ENCODE results near the gene NRG2.

Gene NRG2

DNA sequence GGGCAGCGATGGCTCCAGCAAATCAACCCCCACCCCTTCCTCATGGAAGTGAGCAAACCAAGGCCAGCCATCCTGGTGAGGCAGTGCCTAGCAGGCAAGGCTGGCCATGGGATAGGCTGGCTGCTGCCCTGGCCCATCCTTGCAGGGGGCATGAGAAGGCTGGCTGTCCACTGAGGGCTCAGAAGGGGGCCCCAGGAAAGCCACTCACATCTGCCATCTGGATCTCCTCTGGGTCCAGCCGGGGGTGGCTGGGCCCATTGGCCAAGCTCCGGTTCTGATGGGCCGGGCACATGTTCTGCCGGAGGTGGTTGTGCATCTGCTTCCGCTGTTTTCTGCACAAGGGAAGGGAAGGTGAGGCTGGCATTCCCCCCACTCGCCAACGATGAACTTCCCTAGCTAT lies 190.4 kb downstream of the NRG2 start:
- DNase-seq = no peak

DNA sequence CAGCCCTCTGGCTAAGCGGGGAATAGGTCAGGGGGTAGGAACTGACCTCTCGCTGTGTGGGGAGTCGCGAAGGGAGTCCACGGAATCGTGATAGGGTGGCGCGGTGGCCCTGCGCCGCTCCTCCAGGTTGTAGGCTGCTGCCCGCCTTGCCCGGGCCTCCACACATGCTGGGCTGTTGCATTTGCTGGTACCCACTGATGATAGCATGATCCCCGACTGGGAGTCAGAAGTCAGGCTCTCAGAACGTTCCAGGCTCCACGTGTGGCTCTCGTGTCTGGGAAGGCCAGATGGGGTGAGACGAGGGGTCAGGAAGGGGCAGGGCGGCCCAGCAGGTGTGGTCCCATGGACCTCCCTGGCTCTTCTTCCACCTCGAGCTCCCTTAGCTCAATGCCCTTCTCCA lies 191.5 kb downstream of the NRG2 start:
- no peak for DNase-seq

DNA sequence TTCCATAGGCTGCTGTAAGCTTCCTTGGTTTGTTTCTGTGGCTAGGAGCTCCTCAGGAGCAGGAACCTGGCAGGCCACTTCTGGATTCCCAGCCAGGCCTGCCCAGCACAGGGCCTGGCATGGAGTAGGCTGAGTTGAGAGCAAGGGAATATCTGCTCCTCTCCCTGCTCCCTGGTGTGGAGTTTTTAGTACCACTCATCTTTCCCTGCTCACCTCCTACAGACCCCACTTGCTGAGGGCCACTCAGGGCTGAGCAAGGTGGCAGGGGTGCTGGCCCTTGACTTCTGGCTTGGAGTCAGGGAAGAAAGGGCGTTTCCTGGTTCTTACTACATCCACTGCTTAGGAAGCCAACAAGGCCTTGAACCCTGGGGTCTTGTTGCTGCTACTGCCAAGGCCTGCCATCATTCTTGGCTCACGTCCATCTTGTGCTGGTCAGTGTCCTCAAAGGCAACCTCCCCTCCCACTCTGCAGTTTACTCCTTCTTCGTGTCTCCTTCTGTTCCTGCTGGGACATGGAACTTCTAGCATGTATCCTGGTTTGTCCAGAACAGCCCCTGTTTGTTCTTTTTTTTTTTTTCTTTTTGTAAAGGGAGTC lies 192.6 kb downstream of the NRG2 start:
- no peak for DNase-seq

GRCh38 chr5:139849942-139850341 lies 193.2 kb downstream of the NRG2 start:
- no peak for DNase-seq

DNA sequence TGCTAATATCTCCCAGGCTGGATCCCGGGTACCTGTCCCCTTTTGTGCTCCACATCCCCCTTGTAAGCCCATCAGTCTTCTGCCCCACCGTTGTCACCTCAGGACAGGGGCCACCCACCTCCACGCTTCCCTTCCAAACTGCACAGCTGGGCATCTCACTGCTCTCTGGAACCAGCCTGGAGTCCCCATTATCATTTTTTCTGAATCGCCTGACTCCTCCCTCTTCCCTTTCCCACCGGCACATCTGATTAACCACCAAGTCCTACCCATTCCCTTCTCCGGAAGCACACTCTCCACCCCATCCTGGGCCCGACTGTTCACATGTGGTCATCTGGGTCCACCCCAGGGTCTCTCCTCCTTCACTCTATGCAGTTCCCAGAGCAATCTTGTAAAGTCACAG lies 193.6 kb downstream of the NRG2 start:
- DNase-seq = no peak

GRCh38 chr5:139848508-139849100 lies 194.5 kb downstream of the NRG2 start:
- no peak for DNase-seq

GRCh38 chr5:139847790-139848507 lies 195.2 kb downstream of the NRG2 start:
- no peak for DNase-seq

GRCh38 chr5:139847091-139847490 lies 196.0 kb downstream of the NRG2 start:
- DNase-seq = no peak

DNA sequence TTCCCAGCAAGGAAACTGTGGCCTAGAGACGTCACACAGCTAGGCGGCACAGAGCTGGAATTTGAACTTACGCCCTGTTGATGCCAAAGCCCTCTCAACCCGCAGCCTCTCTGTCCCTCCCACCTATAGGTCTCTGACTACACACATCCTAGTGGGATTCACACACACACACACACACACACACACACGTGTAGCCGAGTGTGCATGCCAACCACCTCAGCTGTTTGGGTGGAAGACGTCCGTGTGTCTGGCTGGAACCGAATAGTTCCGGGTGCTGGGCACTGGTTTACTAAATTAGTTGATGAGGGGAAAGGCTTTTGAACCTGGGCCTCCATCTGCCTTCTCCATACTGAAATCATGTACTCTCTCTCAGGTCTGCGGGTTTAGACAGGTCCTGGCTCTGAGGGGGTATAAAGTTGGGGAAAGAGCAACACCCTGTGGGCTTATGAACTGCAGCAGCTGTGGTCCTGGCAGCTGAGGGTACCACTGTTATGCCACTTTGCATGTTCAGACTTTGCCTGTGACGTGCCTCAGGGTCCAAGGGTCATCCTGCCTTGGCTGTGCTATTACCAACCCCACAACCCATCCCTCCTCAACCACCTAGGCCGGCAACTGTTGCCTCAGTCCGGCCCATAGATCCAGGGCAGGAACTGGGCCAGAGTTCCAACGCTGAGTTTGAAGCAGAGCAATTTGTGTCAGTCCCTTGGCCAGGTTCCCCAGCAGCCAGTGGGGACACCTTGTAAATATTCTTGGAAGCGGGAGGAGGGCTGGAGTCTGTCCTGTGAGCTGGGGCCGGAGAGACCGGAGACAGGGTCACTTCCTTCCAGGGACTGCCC lies 197.0 kb downstream of the NRG2 start:
- no peak for DNase-seq

DNA sequence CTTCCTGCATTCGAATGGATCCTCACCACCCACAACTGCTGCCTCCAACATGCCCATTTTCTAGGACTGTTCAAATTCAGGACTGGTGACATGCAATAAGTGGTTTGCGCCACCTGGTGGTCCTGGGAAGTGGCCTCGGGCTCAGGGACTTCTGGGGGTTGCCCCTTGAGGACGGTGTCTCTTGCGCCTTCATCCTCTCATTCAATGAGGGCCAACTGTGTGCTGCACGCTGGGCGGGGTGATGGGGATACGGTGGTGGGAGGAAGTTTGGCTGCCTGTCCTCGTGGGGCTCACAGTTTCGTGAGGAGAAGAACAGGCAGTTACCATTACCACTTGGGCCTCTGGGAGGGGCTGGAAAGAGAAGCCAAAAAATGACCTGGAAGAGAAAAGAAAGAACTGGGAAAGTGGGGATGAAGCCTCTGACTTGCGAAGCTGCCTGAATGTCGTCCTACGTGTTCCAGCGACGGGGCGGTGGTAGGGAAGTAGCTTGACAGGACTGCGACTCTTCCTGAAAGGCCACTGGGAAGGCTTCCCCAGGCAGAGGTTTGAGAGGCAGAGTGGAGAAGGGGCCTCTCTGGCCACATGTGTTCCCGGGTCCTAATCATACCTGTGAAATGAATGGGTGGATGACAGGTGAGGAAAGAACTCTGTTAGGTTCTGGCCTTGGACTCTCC lies 198.5 kb downstream of the NRG2 start:
- DNase-seq = no peak

- no peak for DNase-seq
These were observed 199.1 kb downstream of the NRG2 start for GRCh38 chr5:139843991-139844390.

- no peak for DNase-seq
These were observed 200.8 kb downstream of the NRG2 start for GRCh38 chr5:139842321-139842720.

DNA sequence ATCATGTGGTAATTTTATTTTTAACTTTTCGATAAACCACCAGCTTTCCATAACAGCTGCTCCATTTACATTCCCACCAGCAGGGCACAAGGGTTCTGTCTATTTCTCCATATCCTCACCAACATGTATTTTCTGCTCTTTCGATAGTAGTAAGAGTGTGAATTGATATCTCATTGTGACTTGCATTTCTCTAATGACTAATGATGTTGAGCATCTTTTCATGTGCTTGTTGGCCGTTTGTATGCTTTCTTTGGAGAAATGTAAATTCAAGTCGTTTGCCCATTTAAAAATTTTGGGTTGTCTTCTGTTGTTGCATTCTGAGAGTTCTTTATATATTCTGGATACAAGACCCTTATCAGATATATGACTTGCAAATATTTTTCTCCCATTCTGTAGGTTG lies 201.6 kb downstream of the NRG2 start:
- DNase-seq = no peak

DNA sequence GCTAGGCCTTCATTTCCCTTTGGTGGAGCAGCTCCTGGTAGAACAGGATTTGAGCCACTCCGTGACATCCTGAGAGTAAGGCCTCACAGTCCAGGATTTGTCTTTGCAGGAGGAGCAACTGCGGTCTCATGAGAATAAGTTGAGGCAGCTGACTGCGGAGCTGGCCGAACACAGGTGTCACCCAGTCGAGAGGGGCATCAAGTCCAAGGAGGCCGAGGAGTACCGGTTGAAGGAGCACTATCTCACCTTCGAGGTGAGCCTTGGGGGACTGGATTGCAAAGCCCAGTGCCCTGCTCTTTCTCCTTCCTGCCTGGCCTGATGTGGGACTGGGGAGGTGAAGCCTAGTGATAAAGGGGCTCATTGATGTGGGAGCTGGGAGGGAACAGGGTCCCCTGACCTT lies 203.2 kb downstream of the NRG2 start:
- DNase-seq = no peak

- no peak for DNase-seq
These were observed 203.8 kb downstream of the NRG2 start for GRCh38 chr5:139839232-139839815.

GRCh38 chr5:139838381-139839197 lies 204.5 kb downstream of the NRG2 start:
- DNase-seq = no peak

- DNase-seq = no peak
These were observed 205.3 kb downstream of the NRG2 start for GRCh38 chr5:139837711-139838380.

DNA sequence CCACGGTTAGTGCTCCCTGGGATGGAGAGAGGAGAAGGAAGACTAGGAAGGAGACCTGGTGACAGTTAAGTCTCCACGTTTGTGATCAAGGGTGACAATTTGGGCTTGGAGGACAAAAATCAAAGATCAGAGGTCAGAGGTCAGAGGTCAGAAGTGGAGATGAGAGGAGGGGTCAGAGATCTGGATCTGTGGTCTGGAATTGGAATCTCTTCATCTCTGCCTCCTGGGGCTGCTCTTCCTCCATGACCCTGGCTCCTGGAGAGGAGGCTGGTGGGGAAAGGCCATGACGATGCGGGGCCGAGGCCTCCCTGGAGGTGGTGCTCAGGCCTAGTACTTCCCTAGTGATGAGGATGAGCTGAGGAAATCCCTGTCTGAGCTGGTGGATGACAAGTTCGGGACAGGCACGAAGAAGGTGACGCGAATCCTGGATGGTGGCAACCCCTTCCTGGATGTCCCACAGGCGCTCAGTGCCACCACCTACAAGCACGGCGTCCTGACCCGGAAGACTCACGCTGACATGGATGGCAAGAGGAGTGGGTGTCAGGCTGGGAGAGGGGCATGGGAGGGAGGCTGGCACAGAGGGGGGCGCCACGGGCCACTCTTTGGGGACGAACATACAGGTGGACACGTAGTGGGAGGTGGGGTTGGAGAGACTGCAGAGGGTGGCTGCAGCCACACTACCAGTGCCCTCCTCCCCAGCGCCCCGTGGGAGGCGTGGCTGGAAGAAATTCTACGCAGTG lies 206.5 kb downstream of the NRG2 start:
- no peak for DNase-seq

- no peak for DNase-seq
These were observed 207.4 kb downstream of the NRG2 start for GRCh38 chr5:139835656-139836055.

- DNase-seq = no peak
These were observed 209.6 kb downstream of the NRG2 start for GRCh38 chr5:139833525-139833924.
